ENCODE data around the gene TLX3. TPM values are rescaled to one million over a fixed set of nuclear protein-coding genes. Genes with fewer than 3 reads are reported as not detected.
"Not testable (repeated sequence)": the region's sequence is repeated elsewhere in the genome, so short reads cannot be mapped to it uniquely, and the experiment has no call there.

The TLX3 gene
- total RNA-seq, 2 donors from 2014 or later: not detected

DNA sequence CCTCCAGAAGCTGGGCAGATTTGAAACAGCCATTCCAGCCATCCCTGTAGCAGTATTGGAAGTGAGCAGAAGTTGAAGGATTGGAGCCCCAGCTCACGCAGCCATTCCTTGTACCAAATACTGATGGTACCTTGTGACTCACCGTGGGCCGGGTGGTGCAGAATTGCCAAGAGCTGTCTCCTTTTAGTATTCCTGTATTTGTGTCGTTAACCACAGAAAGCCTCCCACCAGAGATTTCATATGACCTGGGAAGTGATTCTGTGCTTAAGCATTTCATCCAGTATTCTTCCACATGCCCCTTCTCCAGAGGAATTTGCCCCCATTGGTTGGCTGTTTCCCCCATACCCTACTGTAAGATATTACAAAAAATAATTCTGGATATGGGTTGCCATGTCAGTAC lies 17.7 kb upstream of the TLX3 start:
- intact Hi-C loops (cut with DNase I): no loop called here

DNA sequence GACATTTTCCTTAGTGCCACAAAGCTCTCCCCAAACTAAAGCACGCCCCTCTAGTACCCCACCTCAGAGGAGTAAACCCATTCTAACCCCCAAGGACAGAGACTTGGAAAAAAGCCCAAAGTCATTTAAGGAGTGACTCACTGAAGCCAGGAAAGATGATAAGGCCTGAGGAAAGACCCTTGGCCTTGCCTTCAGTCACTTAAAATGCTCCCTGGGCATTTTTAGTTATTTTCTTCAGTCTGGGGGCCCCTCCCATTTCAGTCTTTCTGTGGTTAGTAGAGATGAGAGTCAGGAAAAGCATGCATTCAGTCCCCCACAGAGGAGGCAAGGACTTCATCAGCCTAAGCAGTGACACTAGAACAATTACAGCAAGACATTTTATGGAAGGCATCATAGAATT lies 13.7 kb upstream of the TLX3 start:
- WGBS: 79% methylated on average over 1 of the region's 1 CpG
- H3K4me3 ChIP-seq: no peak overlapping the region
- H3K9me3 ChIP-seq: no peaks in the 10 kb centered on the region
- no peaks in the 10 kb centered on the region for H3K27me3 ChIP-seq (replicated peaks; ENCODE audit: insufficient read depth)
- no peak overlapping the region for H3K27ac ChIP-seq
- intact Hi-C loops (cut with DNase I): no loop called here
- no peak for TF ChIP-seq POLR2A (IDR thresholded peaks at IDR 0.05)
- no peak for TF ChIP-seq POLR2AphosphoS5 (IDR thresholded peaks at IDR 0.05)
- TF ChIP-seq, protein P1, sequence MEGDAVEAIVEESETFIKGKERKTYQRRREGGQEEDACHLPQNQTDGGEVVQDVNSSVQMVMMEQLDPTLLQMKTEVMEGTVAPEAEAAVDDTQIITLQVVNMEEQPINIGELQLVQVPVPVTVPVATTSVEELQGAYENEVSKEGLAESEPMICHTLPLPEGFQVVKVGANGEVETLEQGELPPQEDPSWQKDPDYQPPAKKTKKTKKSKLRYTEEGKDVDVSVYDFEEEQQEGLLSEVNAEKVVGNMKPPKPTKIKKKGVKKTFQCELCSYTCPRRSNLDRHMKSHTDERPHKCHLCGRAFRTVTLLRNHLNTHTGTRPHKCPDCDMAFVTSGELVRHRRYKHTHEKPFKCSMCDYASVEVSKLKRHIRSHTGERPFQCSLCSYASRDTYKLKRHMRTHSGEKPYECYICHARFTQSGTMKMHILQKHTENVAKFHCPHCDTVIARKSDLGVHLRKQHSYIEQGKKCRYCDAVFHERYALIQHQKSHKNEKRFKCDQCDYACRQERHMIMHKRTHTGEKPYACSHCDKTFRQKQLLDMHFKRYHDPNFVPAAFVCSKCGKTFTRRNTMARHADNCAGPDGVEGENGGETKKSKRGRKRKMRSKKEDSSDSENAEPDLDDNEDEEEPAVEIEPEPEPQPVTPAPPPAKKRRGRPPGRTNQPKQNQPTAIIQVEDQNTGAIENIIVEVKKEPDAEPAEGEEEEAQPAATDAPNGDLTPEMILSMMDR (IDR thresholded peaks at IDR 0.05): no peak
- no peak for DNase-seq (ENCODE audit: low spot score)
- no peaks in the 10 kb centered on the region for H3K4me1 ChIP-seq (replicated peaks)
- no peaks in the 10 kb centered on the region for H3K36me3 ChIP-seq

More for the DNA sequence above, 17.7 kb upstream of the TLX3 start:
- Histone ChIP-seq H3K9me3 (no peaks in the 10 kb centered on the region), H3K4me1 (replicated peaks) (no peaks in the 10 kb centered on the region), H3K27me3 (replicated peaks; ENCODE audit: insufficient read depth) (no peaks in the 10 kb centered on the region), H3K4me3 (no peak overlapping the region), H3K27ac (no peak overlapping the region), H3K36me3 (no peaks in the 10 kb centered on the region)
- DNase-seq (ENCODE audit: low spot score): no peak
- 96% methylated on average over 4 of the region's 4 CpGs for WGBS
- TF ChIP-seq POLR2A (IDR thresholded peaks at IDR 0.05) (no peak), POLR2AphosphoS5 (IDR thresholded peaks at IDR 0.05) (no peak)
- TF ChIP-seq, protein P1 (IDR thresholded peaks at IDR 0.05): no peak

DNA sequence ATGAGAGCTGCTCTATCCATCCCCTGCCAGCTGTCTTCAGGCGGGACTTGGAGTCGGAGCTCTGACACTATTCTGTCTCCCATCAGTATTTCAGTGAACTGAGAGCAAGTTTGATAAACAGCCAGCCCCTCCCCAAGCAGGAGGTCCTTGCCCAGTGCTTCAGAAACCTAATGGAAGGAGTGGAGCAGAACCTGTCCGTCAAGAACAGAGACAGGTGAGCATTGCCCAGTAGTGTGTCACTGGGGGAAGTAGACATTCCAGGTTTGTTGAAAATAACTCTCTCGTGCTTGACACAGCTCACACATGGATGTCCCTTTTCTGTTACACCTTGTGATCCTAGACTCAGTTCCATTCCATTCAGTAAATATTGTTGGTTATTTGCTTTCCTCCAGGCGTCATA lies 13.2 kb upstream of the TLX3 start:
- H3K4me1 ChIP-seq (replicated peaks): no peaks in the 10 kb centered on the region
- no peaks in the 10 kb centered on the region for H3K9me3 ChIP-seq
- H3K27me3 ChIP-seq (replicated peaks; ENCODE audit: insufficient read depth): no peaks in the 10 kb centered on the region
- intact Hi-C loops (cut with DNase I): no loop called here
- H3K27ac ChIP-seq: no peak overlapping the region
- WGBS: 80% methylated on average over 5 of the region's 5 CpGs
- H3K4me3 ChIP-seq: no peak overlapping the region
- TF ChIP-seq POLR2A (IDR thresholded peaks at IDR 0.05) (no peak), POLR2AphosphoS5 (IDR thresholded peaks at IDR 0.05) (no peak)
- TF ChIP-seq, protein P1 (IDR thresholded peaks at IDR 0.05): no peak
- H3K36me3 ChIP-seq: no peaks in the 10 kb centered on the region
- no peak for DNase-seq (ENCODE audit: low spot score)

DNA sequence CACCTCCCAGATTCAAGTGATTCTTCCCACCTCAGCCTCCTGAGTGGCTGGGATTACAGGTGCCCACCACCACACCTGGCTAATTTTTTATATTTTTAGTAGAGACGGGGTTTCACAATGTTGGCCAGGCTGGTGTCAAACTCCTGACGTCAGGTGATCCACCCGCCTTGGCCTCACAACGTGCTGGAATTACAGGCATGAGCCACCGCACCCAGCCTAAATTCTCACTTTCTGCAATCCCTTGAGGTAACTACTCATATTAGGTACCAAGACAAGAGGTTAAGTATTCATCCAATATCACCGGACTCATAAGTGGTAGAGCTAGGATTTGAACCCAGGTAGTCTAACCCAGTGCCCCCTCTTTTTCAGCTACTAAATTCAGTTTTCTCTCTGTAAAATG lies 11.1 kb upstream of the TLX3 start:
- H3K4me1 ChIP-seq (replicated peaks); H3K27me3 ChIP-seq (replicated peaks; ENCODE audit: insufficient read depth); intact Hi-C loops (cut with DNase I); H3K27ac ChIP-seq; DNase-seq (ENCODE audit: low spot score); H3K4me3 ChIP-seq; H3K9me3 ChIP-seq; H3K36me3 ChIP-seq: not testable (repeated sequence)
- 97% methylated on average over 6 of the region's 6 CpGs for WGBS

DNA sequence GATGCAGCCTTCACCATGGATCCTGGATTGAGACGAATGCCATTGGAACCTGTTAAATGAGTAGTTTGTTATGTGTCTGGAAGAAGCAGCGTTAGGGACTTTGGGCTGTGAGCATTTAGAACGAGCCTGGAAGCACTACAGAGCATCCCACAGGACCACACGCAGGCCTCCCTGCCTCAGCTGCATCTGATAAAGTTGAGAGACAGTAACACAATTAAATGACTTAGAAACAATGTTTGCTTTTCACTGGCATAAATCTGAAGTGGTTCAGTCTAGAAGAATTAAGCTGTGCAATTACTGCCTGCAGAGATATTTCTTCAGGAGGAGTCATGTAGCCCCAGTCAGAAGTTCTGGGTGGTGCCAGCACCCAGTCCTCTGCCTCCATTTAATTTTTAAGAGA lies 9.8 kb upstream of the TLX3 start:
- DNase-seq (ENCODE audit: low spot score): no peak
- intact Hi-C loops (cut with DNase I): no loop called here
- WGBS: 54% methylated on average over 4 of the region's 4 CpGs
- TF ChIP-seq POLR2AphosphoS5 (IDR thresholded peaks at IDR 0.05) (no peak), POLR2A (IDR thresholded peaks at IDR 0.05) (no peak)
- TF ChIP-seq, protein P1 (IDR thresholded peaks at IDR 0.05): no peak
- Histone ChIP-seq H3K27ac (no peak overlapping the region), H3K4me3 (no peak overlapping the region), H3K9me3 (no peaks in the 10 kb centered on the region), H3K36me3 (no peaks in the 10 kb centered on the region), H3K27me3 (replicated peaks; ENCODE audit: insufficient read depth) (peaks cover 2% of the 10 kb centered on the region), H3K4me1 (replicated peaks) (no peaks in the 10 kb centered on the region)
